Measurements from ENCODE around the gene TBC1D10A.

DNA sequence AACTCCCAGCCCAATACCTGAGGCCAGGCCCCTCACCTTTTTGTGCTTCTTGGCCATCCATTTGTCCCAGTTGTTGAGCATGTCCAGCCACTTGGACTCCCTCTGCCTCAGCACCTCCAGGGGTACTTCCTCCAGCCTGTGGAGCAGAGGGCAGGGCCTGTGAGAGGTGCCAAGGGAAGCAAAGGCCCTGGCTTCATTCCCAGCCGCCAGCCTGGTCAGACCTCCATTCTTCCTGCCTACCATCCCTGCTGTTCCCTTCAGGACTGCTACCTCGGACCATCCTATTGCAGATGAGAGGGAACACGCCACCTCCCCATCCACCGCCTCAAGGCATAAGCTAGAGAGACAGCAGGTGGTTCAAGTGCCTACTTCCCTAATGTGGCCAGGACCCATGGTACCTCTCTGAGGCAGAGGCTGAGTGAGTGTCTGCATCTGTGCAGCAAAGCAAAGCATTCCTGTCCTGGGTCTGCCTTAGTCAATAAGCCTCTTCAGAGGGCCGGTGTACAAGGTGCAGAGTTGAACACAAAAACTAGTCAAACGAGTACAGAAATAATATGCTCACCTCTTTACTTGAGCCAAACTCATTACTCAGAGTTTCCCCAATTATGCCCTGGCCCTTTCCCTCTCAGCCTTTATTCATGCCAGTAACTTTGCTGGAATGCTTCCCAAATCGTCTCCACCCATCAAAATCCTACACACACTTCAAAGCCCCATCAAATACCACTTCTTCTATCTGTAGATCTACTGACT is 22.1 kb downstream of the TBC1D10A start:
- no peak for TF ChIP-seq POLR2AphosphoS5 (IDR thresholded peaks at IDR 0.05; ENCODE audit: low read depth, low read length)
- TF ChIP-seq, protein P1, sequence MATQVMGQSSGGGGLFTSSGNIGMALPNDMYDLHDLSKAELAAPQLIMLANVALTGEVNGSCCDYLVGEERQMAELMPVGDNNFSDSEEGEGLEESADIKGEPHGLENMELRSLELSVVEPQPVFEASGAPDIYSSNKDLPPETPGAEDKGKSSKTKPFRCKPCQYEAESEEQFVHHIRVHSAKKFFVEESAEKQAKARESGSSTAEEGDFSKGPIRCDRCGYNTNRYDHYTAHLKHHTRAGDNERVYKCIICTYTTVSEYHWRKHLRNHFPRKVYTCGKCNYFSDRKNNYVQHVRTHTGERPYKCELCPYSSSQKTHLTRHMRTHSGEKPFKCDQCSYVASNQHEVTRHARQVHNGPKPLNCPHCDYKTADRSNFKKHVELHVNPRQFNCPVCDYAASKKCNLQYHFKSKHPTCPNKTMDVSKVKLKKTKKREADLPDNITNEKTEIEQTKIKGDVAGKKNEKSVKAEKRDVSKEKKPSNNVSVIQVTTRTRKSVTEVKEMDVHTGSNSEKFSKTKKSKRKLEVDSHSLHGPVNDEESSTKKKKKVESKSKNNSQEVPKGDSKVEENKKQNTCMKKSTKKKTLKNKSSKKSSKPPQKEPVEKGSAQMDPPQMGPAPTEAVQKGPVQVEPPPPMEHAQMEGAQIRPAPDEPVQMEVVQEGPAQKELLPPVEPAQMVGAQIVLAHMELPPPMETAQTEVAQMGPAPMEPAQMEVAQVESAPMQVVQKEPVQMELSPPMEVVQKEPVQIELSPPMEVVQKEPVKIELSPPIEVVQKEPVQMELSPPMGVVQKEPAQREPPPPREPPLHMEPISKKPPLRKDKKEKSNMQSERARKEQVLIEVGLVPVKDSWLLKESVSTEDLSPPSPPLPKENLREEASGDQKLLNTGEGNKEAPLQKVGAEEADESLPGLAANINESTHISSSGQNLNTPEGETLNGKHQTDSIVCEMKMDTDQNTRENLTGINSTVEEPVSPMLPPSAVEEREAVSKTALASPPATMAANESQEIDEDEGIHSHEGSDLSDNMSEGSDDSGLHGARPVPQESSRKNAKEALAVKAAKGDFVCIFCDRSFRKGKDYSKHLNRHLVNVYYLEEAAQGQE (IDR thresholded peaks at IDR 0.05; ENCODE audit: insufficient read depth in 1 of 2, low read depth in 2 of 2, low read length in 2 of 2) = no peak
